Peyer's patch (tissue), 4 donors: ENCODE measurements around the gene CHML.

Experiments
- POLR2A ChIP-seq, 2 donors: fragments of 450-650 bp; IDR thresholded peaks; one replicate each; pipeline ENCODE4 v1.5.1; 2017; ENCODE audit warnings: antibody characterized with exemption in 2 of 2, mild to moderate bottlenecking in 2 of 2, moderate library complexity in 2 of 2
- TF ChIP-seq, protein P1 (sequence below), 6 experiments: fragments of 450-650 bp in 4 of 6; fragments of 200-600 bp in 2 of 6; sonication (generic) in 1 of 6; IDR thresholded peaks; one replicate each; pipeline ENCODE4 v1.5.1; 2017 to 2019; ENCODE audit warnings: antibody characterized with exemption in 6 of 6, mild to moderate bottlenecking in 3 of 6, moderate library complexity in 1 of 6

DNA sequence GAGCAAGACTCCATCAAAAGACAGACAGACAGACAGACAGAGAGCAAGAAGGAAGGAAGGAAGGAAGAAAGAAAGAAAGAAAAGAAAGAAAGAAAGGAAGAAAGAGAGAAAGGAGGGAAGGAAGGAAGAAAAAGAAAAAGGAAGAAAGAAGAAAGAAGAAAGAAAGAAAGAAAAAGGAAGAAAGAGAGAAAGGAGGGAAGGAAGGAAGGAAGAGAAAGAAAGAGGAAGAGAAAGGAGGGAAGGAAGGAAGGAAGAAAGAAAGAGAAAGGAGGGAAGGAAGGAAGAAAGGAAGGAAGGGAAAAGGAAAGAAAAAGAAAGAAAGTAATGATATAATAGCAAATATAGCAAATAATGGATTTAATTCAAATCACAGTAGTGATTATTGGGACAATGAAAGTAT, 32.7 kb downstream of the CHML start:
- no peak for TF ChIP-seq POLR2A (IDR thresholded peaks at IDR 0.05)
- TF ChIP-seq, protein P1, sequence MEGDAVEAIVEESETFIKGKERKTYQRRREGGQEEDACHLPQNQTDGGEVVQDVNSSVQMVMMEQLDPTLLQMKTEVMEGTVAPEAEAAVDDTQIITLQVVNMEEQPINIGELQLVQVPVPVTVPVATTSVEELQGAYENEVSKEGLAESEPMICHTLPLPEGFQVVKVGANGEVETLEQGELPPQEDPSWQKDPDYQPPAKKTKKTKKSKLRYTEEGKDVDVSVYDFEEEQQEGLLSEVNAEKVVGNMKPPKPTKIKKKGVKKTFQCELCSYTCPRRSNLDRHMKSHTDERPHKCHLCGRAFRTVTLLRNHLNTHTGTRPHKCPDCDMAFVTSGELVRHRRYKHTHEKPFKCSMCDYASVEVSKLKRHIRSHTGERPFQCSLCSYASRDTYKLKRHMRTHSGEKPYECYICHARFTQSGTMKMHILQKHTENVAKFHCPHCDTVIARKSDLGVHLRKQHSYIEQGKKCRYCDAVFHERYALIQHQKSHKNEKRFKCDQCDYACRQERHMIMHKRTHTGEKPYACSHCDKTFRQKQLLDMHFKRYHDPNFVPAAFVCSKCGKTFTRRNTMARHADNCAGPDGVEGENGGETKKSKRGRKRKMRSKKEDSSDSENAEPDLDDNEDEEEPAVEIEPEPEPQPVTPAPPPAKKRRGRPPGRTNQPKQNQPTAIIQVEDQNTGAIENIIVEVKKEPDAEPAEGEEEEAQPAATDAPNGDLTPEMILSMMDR (IDR thresholded peaks at IDR 0.05), result no peak
